Mesothelial cell of epicardium (in vitro differentiated cells): ENCODE measurements around the gene LSM4. TPM values are rescaled to one million over a fixed set of nuclear protein-coding genes. Genes with fewer than 3 reads are reported as not detected.
A peak's percentile ranks its signal among the peaks of the same experiment; 100 is the strongest.

ENCODE experiments used
- DNase-seq, 2 experiments: peaks; one replicate each; pipeline ENCODE4 v3.0.0; 2021; ENCODE audit warnings: low spot score in 2 of 2; ENCODE audit not compliant: unreplicated experiment in 2 of 2
- H3K27ac Mint-ChIP-seq: 2 replicates; pipeline ENCODE4 v1.8.0; 2021; ENCODE audit warnings: mixed read lengths
- H3K27me3 Mint-ChIP-seq: 2 replicates; pipeline ENCODE4 v1.8.0; 2021; ENCODE audit warnings: low read depth, mixed read lengths
- H3K36me3 Mint-ChIP-seq: 2 replicates; pipeline ENCODE4 v1.8.0; 2021; ENCODE audit warnings: mixed read lengths
- H3K4me1 Mint-ChIP-seq: 2 replicates; pipeline ENCODE4 v1.8.0; 2021; ENCODE audit warnings: mixed read lengths
- H3K4me3 Mint-ChIP-seq: 2 replicates; pipeline ENCODE4 v1.8.0; 2021; ENCODE audit warnings: mild to moderate bottlenecking, moderate library complexity, mixed read lengths
- H3K9me3 Mint-ChIP-seq: 2 replicates; pipeline ENCODE4 v1.8.0; 2021; ENCODE audit warnings: mixed read lengths
- CTCF ChIP-seq: fragments of 200-600 bp; sonication (generic); IDR thresholded peaks from one replicate; pipeline ENCODE4 v1.5.0; 2021; ENCODE audit warnings: antibody characterized with exemption; ENCODE audit not compliant: unreplicated experiment
- total RNA-seq: library from RNA; stranded (reverse); gene quantifications from 3 replicates; pipeline ENCODE4 v1.2.1, GENCODE V29; 2021

The LSM4 gene
- total RNA-seq, 1 donor from 2014 or later, result 112 TPM

GRCh38 chr19:18271433-18271841 is 51.4 kb downstream of the LSM4 start:
- DNase-seq, result no peak
- no peaks in the 10 kb centered on the region for H3K4me1 Mint-ChIP-seq
- no peaks in the 10 kb centered on the region for H3K9me3 Mint-ChIP-seq
- no peaks in the 10 kb centered on the region for H3K27me3 Mint-ChIP-seq
- peak overlapping the region; percentile 75 for H3K27ac Mint-ChIP-seq
- H3K36me3 Mint-ChIP-seq, result peaks cover 17% of the 10 kb centered on the region
- TF ChIP-seq CTCF, result no peak
- no peak overlapping the region for H3K4me3 Mint-ChIP-seq

GRCh38 chr19:18270326-18270725 is 52.5 kb downstream of the LSM4 start:
- no peaks in the 10 kb centered on the region for H3K27me3 Mint-ChIP-seq
- no peak overlapping the region for H3K4me3 Mint-ChIP-seq
- no peak overlapping the region for H3K27ac Mint-ChIP-seq
- no peak for TF ChIP-seq CTCF
- no peaks in the 10 kb centered on the region for H3K9me3 Mint-ChIP-seq
- no peak for DNase-seq
- H3K4me1 Mint-ChIP-seq, result no peaks in the 10 kb centered on the region
- peaks cover 24% of the 10 kb centered on the region for H3K36me3 Mint-ChIP-seq

GRCh38 chr19:18269070-18269723 is 53.7 kb downstream of the LSM4 start:
- no peak for TF ChIP-seq CTCF
- Mint-ChIP-seq H3K27ac (no peak overlapping the region), H3K36me3 (peaks cover 24% of the 10 kb centered on the region), H3K4me1 (no peaks in the 10 kb centered on the region), H3K27me3 (no peaks in the 10 kb centered on the region), H3K9me3 (no peaks in the 10 kb centered on the region), H3K4me3 (no peak overlapping the region)
- DNase-seq, result no peak

GRCh38 chr19:18266771-18267686 is 55.8 kb downstream of the LSM4 start:
- no peak for TF ChIP-seq CTCF
- H3K4me3 Mint-ChIP-seq, result no peak overlapping the region
- H3K27me3 Mint-ChIP-seq, result no peaks in the 10 kb centered on the region
- DNase-seq, result no peak
- H3K9me3 Mint-ChIP-seq, result no peaks in the 10 kb centered on the region
- no peaks in the 10 kb centered on the region for H3K4me1 Mint-ChIP-seq
- H3K36me3 Mint-ChIP-seq, result peaks cover 27% of the 10 kb centered on the region
- no peak overlapping the region for H3K27ac Mint-ChIP-seq

- no peak overlapping the region for H3K4me3 Mint-ChIP-seq
- H3K27ac Mint-ChIP-seq, result no peak overlapping the region
- H3K27me3 Mint-ChIP-seq, result no peaks in the 10 kb centered on the region
- TF ChIP-seq CTCF, result no peak
- H3K9me3 Mint-ChIP-seq, result no peaks in the 10 kb centered on the region
- peaks cover 30% of the 10 kb centered on the region for H3K36me3 Mint-ChIP-seq
- no peak for DNase-seq
- H3K4me1 Mint-ChIP-seq, result no peaks in the 10 kb centered on the region
These were observed 57.3 kb downstream of the LSM4 start for GRCh38 chr19:18265582-18265981.
